Measurements from ENCODE around the gene TM4SF4. TPM values are rescaled to one million over a fixed set of nuclear protein-coding genes. Genes with fewer than 3 reads are reported as not detected.

Gene TM4SF4
- total and polyA plus RNA-seq, 2 donors (not counting 1 experiment from before 2014, with no cell fraction given) = not detected

DNA sequence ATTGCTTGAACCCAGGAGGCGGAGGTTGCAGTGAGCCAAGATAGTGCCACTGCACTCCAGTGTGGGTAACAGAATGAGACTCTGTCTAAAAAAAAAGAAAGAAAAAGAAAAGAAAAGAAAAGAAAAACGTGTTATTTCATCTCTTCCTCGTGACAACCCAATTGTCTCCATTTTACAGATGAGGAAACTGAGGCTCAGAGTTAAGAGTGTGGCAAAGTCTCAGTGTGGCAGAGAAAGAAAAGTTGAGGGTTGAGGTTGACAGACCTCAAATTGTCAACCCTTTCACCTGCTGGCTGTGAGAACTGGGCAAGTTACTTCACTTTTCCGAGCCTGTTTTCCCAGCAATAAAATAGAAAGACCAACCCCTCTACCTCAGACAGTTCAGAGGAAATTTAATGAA lies 59.6 kb downstream of the TM4SF4 start:
- POLR2A ChIA-PET = no interaction called here
- H3K4me1 Mint-ChIP-seq = peaks cover 11% of the 10 kb centered on the region
- H3K36me3 ChIP-seq (replicated peaks in 1 of 2; ENCODE audit: control extremely low read depth in 1 of 2, control insufficient read depth in 1 of 2, extremely low read depth in 1 of 2, insufficient read depth in 2 of 2, low read length in 1 of 2) = no peaks in the 10 kb centered on the region
- intact Hi-C loops (cut with micrococcal nuclease) = no loop called here
- TF ChIP-seq, protein P1, sequence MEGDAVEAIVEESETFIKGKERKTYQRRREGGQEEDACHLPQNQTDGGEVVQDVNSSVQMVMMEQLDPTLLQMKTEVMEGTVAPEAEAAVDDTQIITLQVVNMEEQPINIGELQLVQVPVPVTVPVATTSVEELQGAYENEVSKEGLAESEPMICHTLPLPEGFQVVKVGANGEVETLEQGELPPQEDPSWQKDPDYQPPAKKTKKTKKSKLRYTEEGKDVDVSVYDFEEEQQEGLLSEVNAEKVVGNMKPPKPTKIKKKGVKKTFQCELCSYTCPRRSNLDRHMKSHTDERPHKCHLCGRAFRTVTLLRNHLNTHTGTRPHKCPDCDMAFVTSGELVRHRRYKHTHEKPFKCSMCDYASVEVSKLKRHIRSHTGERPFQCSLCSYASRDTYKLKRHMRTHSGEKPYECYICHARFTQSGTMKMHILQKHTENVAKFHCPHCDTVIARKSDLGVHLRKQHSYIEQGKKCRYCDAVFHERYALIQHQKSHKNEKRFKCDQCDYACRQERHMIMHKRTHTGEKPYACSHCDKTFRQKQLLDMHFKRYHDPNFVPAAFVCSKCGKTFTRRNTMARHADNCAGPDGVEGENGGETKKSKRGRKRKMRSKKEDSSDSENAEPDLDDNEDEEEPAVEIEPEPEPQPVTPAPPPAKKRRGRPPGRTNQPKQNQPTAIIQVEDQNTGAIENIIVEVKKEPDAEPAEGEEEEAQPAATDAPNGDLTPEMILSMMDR (IDR thresholded peaks at IDR 0.05) = no peak
- TF ChIP-seq EZH2 (IDR thresholded peaks at IDR 0.05; ENCODE audit: borderline replicate concordance, insufficient read depth, low read depth, low read length, poor library complexity, severe bottlenecking) = no peak
- no peak overlapping the region for H3K4me3 ChIP-seq (ENCODE audit: control extremely low read depth in 1 of 5, extremely low read depth in 1 of 5, insufficient read depth in 1 of 5, low read depth in 2 of 5, low read length in 4 of 5)
- H3K79me2 ChIP-seq (ENCODE audit: control insufficient read depth, insufficient read depth, low read length) = no peaks in the 10 kb centered on the region
- H3K4me3 Mint-ChIP-seq = no peak overlapping the region
- DNase-seq = no peak
- CTCF ChIA-PET = interaction anchor here (0.7 kb wide), 1 partner anchor 155 kb away, joined by 3 read pairs; no protein-coding TSS in a partner anchor
- H3K9ac ChIP-seq (ENCODE audit: low read length) = no peak overlapping the region
- H3K27me3 Mint-ChIP-seq = no peaks in the 10 kb centered on the region
- ATAC-seq (ENCODE audit: low read depth) = no peak
- H2AFZ ChIP-seq (ENCODE audit: insufficient read depth, low read depth, low read length, poor library complexity, severe bottlenecking) = no peak overlapping the region
- H3K27me3 ChIP-seq (replicated peaks in 1 of 4; ENCODE audit: control extremely low read depth in 1 of 4, control insufficient read depth in 3 of 4, insufficient read depth in 4 of 4, low read length in 3 of 4) = no peaks in the 10 kb centered on the region
- WGBS (ENCODE audit: insufficient coverage) = 89% methylated on average over 1 of the region's 4 CpGs
- H4K20me1 ChIP-seq (ENCODE audit: control insufficient read depth, insufficient read depth, low read length, poor library complexity, severe bottlenecking) = no peaks in the 10 kb centered on the region
- no peaks in the 10 kb centered on the region for H3K9me3 ChIP-seq (ENCODE audit: control extremely low read depth in 1 of 3, control insufficient read depth in 2 of 3, insufficient read depth in 1 of 3, low read length in 2 of 3)
- H3K4me2 ChIP-seq (replicated peaks; ENCODE audit: low read depth, low read length, poor library complexity, severe bottlenecking) = no peak overlapping the region
- H3K27ac Mint-ChIP-seq = no peak overlapping the region
- H3K4me1 ChIP-seq (ENCODE audit: control insufficient read depth in 2 of 2, insufficient read depth in 2 of 2, low read length in 2 of 2) = peaks cover 7 to 8% of the 10 kb centered on the region in 2 donors
- no peak overlapping the region for H3K27ac ChIP-seq (ENCODE audit: low read length in 2 of 2)
- H3K9me3 Mint-ChIP-seq (ENCODE audit: insufficient read depth) = no peaks in the 10 kb centered on the region

DNA sequence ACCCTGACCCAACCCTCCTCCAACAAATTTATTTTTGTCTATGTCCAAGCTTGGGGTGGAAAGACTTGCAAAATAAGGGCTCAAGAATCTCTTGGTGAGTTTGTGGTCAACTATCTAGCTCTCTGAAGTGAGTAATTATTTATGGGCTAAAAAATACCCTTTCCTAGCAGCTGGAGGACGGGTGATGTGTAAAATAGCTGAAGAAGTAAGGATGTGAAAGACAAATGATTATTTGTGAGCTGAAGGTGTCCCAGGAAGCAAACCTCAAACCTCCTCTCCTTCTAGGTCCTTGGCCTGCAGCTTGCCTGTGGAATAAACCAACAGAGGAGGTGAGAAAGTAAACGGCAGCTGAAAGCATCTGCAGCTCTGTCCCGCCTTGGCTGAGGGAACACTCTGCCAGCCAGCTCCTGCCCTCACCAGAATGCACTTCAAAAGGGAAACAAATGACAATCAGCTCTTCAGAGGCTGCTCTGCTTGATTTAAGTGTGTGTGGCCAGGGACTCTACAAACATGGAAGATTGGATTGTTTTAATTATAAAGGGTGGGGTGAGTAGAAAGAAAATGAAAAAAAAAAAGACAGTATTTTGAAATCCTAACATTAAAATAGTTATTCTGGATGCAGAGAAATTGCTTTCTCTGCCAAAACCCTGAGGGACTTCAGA lies 60.3 kb downstream of the TM4SF4 start:
- no peak overlapping the region for H3K9ac ChIP-seq (ENCODE audit: low read length)
- no peak overlapping the region for H3K27ac ChIP-seq (ENCODE audit: low read length in 2 of 2)
- H3K4me1 ChIP-seq (ENCODE audit: control insufficient read depth in 2 of 2, insufficient read depth in 2 of 2, low read length in 2 of 2) = peaks cover 7 to 8% of the 10 kb centered on the region in 2 donors
- no peak for TF ChIP-seq EZH2 (IDR thresholded peaks at IDR 0.05; ENCODE audit: borderline replicate concordance, insufficient read depth, low read depth, low read length, poor library complexity, severe bottlenecking)
- TF ChIP-seq, protein P1 (IDR thresholded peaks at IDR 0.05) = no peak
- DNase-seq (no peak), ATAC-seq (ENCODE audit: low read depth) (no peak)
- peaks cover 11% of the 10 kb centered on the region for H3K4me1 Mint-ChIP-seq
- H3K27me3 Mint-ChIP-seq = peaks cover 2% of the 10 kb centered on the region
- no peaks in the 10 kb centered on the region for H3K36me3 ChIP-seq (replicated peaks in 1 of 2; ENCODE audit: control extremely low read depth in 1 of 2, control insufficient read depth in 1 of 2, extremely low read depth in 1 of 2, insufficient read depth in 2 of 2, low read length in 1 of 2)
- no peaks in the 10 kb centered on the region for H3K79me2 ChIP-seq (ENCODE audit: control insufficient read depth, insufficient read depth, low read length)
- H3K4me2 ChIP-seq (replicated peaks; ENCODE audit: low read depth, low read length, poor library complexity, severe bottlenecking) = no peak overlapping the region
- intact Hi-C loops (cut with micrococcal nuclease) = no loop called here
- ChIA-PET CTCF (interaction anchor here (0.9 kb wide), 1 partner anchor 35 kb away, joined by 3 read pairs; no protein-coding TSS in a partner anchor), POLR2A (no interaction called here)
- no peak overlapping the region for H3K4me3 ChIP-seq (ENCODE audit: control extremely low read depth in 1 of 5, extremely low read depth in 1 of 5, insufficient read depth in 1 of 5, low read depth in 2 of 5, low read length in 4 of 5)
- H3K27ac Mint-ChIP-seq = no peak overlapping the region
- no peaks in the 10 kb centered on the region for H3K9me3 Mint-ChIP-seq (ENCODE audit: insufficient read depth)
- no peaks in the 10 kb centered on the region for H3K27me3 ChIP-seq (replicated peaks in 1 of 4; ENCODE audit: control extremely low read depth in 1 of 4, control insufficient read depth in 3 of 4, insufficient read depth in 4 of 4, low read length in 3 of 4)
- no peaks in the 10 kb centered on the region for H4K20me1 ChIP-seq (ENCODE audit: control insufficient read depth, insufficient read depth, low read length, poor library complexity, severe bottlenecking)
- H3K4me3 Mint-ChIP-seq = no peak overlapping the region
- H3K9me3 ChIP-seq (ENCODE audit: control extremely low read depth in 1 of 3, control insufficient read depth in 2 of 3, insufficient read depth in 1 of 3, low read length in 2 of 3) = no peaks in the 10 kb centered on the region
- 50% methylated on average over 2 of the region's 3 CpGs for WGBS (ENCODE audit: insufficient coverage)
- H2AFZ ChIP-seq (ENCODE audit: insufficient read depth, low read depth, low read length, poor library complexity, severe bottlenecking) = no peak overlapping the region

Measured in B cell (primary cell).